HEK293 (cell line): ENCODE measurements around the gene PLEKHG2.

Experiments used
- GLIS2 ChIP-seq: fragments of 450-650 bp; formaldehyde crosslinking; IDR thresholded peaks from 2 replicates; pipeline ENCODE4 v1.5.1; 2016; ENCODE audit warnings: missing biosample characterization, missing genetic modification characterization
- IKZF3 ChIP-seq: fragments of 450-650 bp; IDR thresholded peaks from 2 replicates; pipeline ENCODE4 v1.5.0; 2018; ENCODE audit warnings: missing biosample characterization, mild to moderate bottlenecking, missing genetic modification characterization, moderate library complexity
- MZF1 ChIP-seq: fragments of 450-650 bp; formaldehyde crosslinking; IDR thresholded peaks from 2 replicates; pipeline ENCODE4 v1.5.1; 2017; ENCODE audit warnings: missing biosample characterization, missing genetic modification characterization, borderline replicate concordance
- RBAK ChIP-seq: fragments of 450-650 bp; formaldehyde crosslinking; IDR thresholded peaks from 2 replicates; pipeline ENCODE4 v1.5.1; 2016; ENCODE audit warnings: missing biosample characterization, missing genetic modification characterization
- SALL2 ChIP-seq: fragments of 450-650 bp; formaldehyde crosslinking; IDR thresholded peaks from 2 replicates; pipeline ENCODE4 v1.5.0; 2017; ENCODE audit warnings: missing biosample characterization, mild to moderate bottlenecking, missing genetic modification characterization, borderline replicate concordance
- SP3 ChIP-seq: fragments of 450-650 bp; formaldehyde crosslinking; IDR thresholded peaks from 2 replicates; pipeline ENCODE4 v1.5.1; 2016; ENCODE audit warnings: missing biosample characterization, missing genetic modification characterization
- ZBTB1 ChIP-seq: fragments of 450-650 bp; formaldehyde crosslinking; IDR thresholded peaks from 2 replicates; pipeline ENCODE4 v1.5.1; 2016; ENCODE audit warnings: missing biosample characterization, missing genetic modification characterization
- ZIC2 ChIP-seq: fragments of 450-650 bp; formaldehyde crosslinking; IDR thresholded peaks from 2 replicates; pipeline ENCODE4 v1.5.1; 2016; ENCODE audit warnings: missing biosample characterization, missing genetic modification characterization
- ZNF174 ChIP-seq: fragments of 450-650 bp; formaldehyde crosslinking; IDR thresholded peaks from 2 replicates; pipeline ENCODE4 v1.5.0; 2017; ENCODE audit warnings: missing biosample characterization, mild to moderate bottlenecking, missing genetic modification characterization
- ZNF221 ChIP-seq: fragments of 450-650 bp; formaldehyde crosslinking; IDR thresholded peaks from 2 replicates; pipeline ENCODE4 v1.5.1; 2017; ENCODE audit warnings: missing biosample characterization, missing genetic modification characterization, borderline replicate concordance
- ZNF239 ChIP-seq: fragments of 450-650 bp; formaldehyde crosslinking; IDR thresholded peaks from 2 replicates; pipeline ENCODE4 v1.5.1; 2016; ENCODE audit warnings: missing biosample characterization, missing genetic modification characterization
- ZNF248 ChIP-seq: fragments of 450-650 bp; formaldehyde crosslinking; IDR thresholded peaks from 2 replicates; pipeline ENCODE4 v1.5.1; 2017; ENCODE audit warnings: missing biosample characterization, missing genetic modification characterization
- ZNF292 ChIP-seq: fragments of 450-650 bp; formaldehyde crosslinking; IDR thresholded peaks from 2 replicates; pipeline ENCODE4 v1.5.1; 2016; ENCODE audit warnings: low read depth, missing biosample characterization, missing genetic modification characterization, borderline replicate concordance
- ZNF311 ChIP-seq: fragments of 450-650 bp; formaldehyde crosslinking; IDR thresholded peaks from 2 replicates; pipeline ENCODE4 v1.5.1; 2017; ENCODE audit warnings: missing biosample characterization, missing genetic modification characterization, borderline replicate concordance
- ZNF366 ChIP-seq: fragments of 450-650 bp; formaldehyde crosslinking; conservative IDR thresholded peaks from 2 replicates; pipeline ENCODE4 v1.5.1; 2016; ENCODE audit warnings: missing biosample characterization, missing genetic modification characterization
- ZNF530 ChIP-seq: fragments of 450-650 bp; formaldehyde crosslinking; IDR thresholded peaks from 2 replicates; pipeline ENCODE4 v1.5.1; 2016; ENCODE audit warnings: low read depth, missing biosample characterization, missing genetic modification characterization
- ZNF621 ChIP-seq: fragments of 450-650 bp; formaldehyde crosslinking; IDR thresholded peaks from 2 replicates; pipeline ENCODE4 v1.5.1; 2017; ENCODE audit warnings: missing biosample characterization, missing genetic modification characterization
- ZNF654 ChIP-seq: fragments of 450-650 bp; formaldehyde crosslinking; IDR thresholded peaks from 2 replicates; pipeline ENCODE4 v1.5.1; 2016; ENCODE audit warnings: low read depth, missing biosample characterization, missing genetic modification characterization
- ZNF658 ChIP-seq: fragments of 450-650 bp; formaldehyde crosslinking; IDR thresholded peaks from 2 replicates; pipeline ENCODE4; 2016; ENCODE audit warnings: missing biosample characterization, missing genetic modification characterization
- TF ChIP-seq, protein P1 (sequence below): fragments of 450-650 bp; formaldehyde crosslinking; IDR thresholded peaks from 2 replicates; pipeline ENCODE4 v1.5.1; 2016; ENCODE audit warnings: missing biosample characterization, missing genetic modification characterization
- TF ChIP-seq, protein P2 (sequence below): fragments of 450-650 bp; formaldehyde crosslinking; IDR thresholded peaks from 2 replicates; pipeline ENCODE4; 2016; ENCODE audit warnings: missing biosample characterization, missing genetic modification characterization
- TF ChIP-seq, protein P3 (sequence below): fragments of 450-650 bp; formaldehyde crosslinking; IDR thresholded peaks from 2 replicates; pipeline ENCODE4 v1.5.1; 2016; ENCODE audit warnings: missing biosample characterization, missing genetic modification characterization
- TF ChIP-seq, protein P4 (sequence below): fragments of 450-650 bp; formaldehyde crosslinking; IDR thresholded peaks from 2 replicates; pipeline ENCODE4 v1.5.1; 2016; ENCODE audit warnings: missing biosample characterization, missing genetic modification characterization
- TF ChIP-seq, protein P5 (sequence below): fragments of 450-650 bp; formaldehyde crosslinking; IDR thresholded peaks from 2 replicates; pipeline ENCODE4 v1.5.1; 2016; ENCODE audit warnings: missing biosample characterization, missing genetic modification characterization
- TF ChIP-seq, protein P6 (sequence below): fragments of 450-650 bp; formaldehyde crosslinking; IDR thresholded peaks from 2 replicates; pipeline ENCODE4 v1.5.1; 2017; ENCODE audit warnings: missing biosample characterization, mild to moderate bottlenecking, missing genetic modification characterization, moderate library complexity

PLEKHG2 gene

DNA sequence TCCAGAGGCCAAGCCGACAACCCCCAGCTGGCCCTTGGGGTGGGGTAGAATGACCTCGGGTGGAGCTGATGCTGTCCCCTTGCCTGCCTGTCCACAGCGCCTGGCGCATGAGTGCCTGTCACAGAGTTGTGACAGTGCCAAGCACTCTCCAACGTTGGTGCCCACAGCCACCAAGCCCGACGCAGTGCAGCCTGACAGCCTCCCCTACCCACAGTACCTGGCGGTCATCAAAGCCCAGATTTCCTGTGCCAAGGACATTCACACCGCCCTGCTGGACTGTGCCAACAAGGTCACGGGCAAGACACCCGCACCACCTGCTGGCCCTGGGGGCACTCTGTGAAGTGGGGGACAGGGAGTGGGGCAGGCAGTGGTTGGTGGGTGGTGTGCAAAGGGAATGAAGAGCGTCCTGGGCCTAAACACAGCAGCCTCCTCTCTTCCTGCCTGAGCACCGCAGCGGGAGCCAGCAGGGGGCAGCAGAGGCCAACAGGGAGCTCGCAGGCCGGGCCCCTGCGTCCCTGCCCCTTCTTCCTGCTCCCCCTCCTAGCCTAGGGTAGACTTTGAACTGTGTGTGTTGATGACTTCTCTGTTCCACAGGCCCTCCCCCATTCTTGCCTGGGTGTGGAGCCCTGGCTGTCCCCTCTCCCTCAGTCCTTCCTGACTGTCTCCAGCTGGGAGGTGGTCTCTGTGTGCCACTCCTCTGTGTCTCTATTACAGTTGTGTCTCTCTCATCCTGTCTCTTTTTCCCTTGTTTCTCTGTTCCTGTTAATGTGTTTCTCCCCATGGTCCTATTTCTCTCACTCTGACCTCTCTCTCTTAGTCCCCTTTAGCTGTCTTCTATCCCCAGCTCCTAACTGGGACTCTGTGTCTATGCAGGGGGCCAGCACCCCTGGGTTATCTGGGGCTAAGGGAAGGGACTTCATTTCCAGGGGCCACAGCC lies 14.8 kb upstream of the PLEKHG2 start (continued):
- TF ChIP-seq ZNF239 (tag by site-specific recombination) (no peak; the same call in 1 of the 2 replicates), ZNF248 (no peak), ZNF366 (tag by site-specific recombination) (peak; percentile 66; the same call in 1 of the 2 replicates), ZNF292 (tag by site-specific recombination) (no peak), ZNF658 (tag by site-specific recombination) (no peak), SP3 (tag by site-specific recombination) (peak; percentile 42; the same call in 1 of the 2 replicates), IKZF3 (peak; percentile 74), SALL2 (tag by site-specific recombination) (no peak), ZNF654 (tag by site-specific recombination) (peak; percentile 97), ZNF174 (tag by site-specific recombination) (no peak), RBAK (no peak), ZBTB1 (tag by site-specific recombination) (no peak), ZNF530 (tag by site-specific recombination) (no peak), ZNF621 (tag by site-specific recombination) (no peak), MZF1 (tag by site-specific recombination) (peak; percentile 56), GLIS2 (tag by site-specific recombination) (peak; percentile 72), ZIC2 (tag by site-specific recombination) (peak; percentile 95), ZNF221 (no peak), ZNF311 (no peak)
- TF ChIP-seq, protein P1, sequence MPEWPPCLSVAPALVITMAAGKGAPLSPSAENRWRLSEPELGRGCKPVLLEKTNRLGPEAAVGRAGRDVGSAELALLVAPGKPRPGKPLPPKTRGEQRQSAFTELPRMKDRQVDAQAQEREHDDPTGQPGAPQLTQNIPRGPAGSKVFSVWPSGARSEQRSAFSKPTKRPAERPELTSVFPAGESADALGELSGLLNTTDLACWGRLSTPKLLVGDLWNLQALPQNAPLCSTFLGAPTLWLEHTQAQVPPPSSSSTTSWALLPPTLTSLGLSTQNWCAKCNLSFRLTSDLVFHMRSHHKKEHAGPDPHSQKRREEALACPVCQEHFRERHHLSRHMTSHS (tag by site-specific recombination), result no peak
- TF ChIP-seq, protein P2, sequence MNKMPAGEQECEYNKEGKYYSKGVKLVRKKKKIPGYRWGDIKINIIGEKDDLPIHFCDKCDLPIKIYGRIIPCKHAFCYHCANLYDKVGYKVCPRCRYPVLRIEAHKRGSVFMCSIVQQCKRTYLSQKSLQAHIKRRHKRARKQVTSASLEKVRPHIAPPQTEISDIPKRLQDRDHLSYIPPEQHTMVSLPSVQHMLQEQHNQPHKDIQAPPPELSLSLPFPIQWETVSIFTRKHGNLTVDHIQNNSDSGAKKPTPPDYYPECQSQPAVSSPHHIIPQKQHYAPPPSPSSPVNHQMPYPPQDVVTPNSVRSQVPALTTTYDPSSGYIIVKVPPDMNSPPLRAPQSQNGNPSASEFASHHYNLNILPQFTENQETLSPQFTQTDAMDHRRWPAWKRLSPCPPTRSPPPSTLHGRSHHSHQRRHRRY, result no peak
- TF ChIP-seq, protein P3, sequence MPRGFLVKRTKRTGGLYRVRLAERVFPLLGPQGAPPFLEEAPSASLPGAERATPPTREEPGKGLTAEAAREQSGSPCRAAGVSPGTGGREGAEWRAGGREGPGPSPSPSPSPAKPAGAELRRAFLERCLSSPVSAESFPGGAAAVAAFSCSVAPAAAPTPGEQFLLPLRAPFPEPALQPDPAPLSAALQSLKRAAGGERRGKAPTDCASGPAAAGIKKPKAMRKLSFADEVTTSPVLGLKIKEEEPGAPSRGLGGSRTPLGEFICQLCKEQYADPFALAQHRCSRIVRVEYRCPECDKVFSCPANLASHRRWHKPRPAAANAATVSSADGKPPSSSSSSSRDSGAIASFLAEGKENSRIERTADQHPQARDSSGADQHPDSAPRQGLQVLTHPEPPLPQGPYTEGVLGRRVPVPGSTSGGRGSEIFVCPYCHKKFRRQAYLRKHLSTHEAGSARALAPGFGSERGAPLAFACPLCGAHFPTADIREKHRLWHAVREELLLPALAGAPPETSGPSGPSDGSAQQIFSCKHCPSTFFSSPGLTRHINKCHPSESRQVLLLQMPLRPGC, result no peak
- TF ChIP-seq, protein P4, sequence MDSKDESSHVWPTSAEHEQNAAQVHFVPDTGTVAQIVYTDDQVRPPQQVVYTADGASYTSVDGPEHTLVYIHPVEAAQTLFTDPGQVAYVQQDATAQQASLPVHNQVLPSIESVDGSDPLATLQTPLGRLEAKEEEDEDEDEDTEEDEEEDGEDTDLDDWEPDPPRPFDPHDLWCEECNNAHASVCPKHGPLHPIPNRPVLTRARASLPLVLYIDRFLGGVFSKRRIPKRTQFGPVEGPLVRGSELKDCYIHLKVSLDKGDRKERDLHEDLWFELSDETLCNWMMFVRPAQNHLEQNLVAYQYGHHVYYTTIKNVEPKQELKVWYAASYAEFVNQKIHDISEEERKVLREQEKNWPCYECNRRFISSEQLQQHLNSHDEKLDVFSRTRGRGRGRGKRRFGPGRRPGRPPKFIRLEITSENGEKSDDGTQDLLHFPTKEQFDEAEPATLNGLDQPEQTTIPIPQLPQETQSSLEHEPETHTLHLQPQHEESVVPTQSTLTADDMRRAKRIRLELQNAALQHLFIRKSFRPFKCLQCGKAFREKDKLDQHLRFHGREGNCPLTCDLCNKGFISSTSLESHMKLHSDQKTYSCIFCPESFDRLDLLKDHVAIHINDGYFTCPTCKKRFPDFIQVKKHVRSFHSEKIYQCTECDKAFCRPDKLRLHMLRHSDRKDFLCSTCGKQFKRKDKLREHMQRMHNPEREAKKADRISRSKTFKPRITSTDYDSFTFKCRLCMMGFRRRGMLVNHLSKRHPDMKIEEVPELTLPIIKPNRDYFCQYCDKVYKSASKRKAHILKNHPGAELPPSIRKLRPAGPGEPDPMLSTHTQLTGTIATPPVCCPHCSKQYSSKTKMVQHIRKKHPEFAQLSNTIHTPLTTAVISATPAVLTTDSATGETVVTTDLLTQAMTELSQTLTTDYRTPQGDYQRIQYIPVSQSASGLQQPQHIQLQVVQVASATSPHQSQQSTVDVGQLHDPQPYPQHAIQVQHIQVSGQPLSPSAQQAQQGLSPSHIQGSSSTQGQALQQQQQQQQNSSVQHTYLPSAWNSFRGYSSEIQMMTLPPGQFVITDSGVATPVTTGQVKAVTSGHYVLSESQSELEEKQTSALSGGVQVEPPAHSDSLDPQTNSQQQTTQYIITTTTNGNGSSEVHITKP (tag by site-specific recombination), result peak; percentile 30; the same call in 1 of the 2 replicates
- TF ChIP-seq, protein P5, sequence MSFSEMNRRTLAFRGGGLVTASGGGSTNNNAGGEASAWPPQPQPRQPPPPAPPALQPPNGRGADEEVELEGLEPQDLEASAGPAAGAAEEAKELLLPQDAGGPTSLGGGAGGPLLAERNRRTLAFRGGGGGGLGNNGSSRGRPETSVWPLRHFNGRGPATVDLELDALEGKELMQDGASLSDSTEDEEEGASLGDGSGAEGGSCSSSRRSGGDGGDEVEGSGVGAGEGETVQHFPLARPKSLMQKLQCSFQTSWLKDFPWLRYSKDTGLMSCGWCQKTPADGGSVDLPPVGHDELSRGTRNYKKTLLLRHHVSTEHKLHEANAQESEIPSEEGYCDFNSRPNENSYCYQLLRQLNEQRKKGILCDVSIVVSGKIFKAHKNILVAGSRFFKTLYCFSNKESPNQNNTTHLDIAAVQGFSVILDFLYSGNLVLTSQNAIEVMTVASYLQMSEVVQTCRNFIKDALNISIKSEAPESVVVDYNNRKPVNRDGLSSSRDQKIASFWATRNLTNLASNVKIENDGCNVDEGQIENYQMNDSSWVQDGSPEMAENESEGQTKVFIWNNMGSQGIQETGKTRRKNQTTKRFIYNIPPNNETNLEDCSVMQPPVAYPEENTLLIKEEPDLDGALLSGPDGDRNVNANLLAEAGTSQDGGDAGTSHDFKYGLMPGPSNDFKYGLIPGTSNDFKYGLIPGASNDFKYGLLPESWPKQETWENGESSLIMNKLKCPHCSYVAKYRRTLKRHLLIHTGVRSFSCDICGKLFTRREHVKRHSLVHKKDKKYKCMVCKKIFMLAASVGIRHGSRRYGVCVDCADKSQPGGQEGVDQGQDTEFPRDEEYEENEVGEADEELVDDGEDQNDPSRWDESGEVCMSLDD (tag by site-specific recombination), result peak; percentile 55
- TF ChIP-seq, protein P6, sequence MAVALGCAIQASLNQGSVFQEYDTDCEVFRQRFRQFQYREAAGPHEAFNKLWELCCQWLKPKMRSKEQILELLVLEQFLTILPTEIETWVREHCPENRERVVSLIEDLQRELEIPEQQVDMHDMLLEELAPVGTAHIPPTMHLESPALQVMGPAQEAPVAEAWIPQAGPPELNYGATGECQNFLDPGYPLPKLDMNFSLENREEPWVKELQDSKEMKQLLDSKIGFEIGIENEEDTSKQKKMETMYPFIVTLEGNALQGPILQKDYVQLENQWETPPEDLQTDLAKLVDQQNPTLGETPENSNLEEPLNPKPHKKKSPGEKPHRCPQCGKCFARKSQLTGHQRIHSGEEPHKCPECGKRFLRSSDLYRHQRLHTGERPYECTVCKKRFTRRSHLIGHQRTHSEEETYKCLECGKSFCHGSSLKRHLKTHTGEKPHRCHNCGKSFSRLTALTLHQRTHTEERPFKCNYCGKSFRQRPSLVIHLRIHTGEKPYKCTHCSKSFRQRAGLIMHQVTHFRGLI (tag by site-specific recombination), result no peak
